ENCODE results near the gene POPDC3. TPM values are rescaled to one million over a fixed set of nuclear protein-coding genes. Genes with fewer than 3 reads are reported as not detected.
"Not testable (repeated sequence)": the region's sequence is repeated elsewhere in the genome, so short reads cannot be mapped to it uniquely, and the experiment has no call there.

The POPDC3 gene
- total and polyA plus RNA-seq, 7 donors = 80.1 to 271 (median 124) TPM

DNA sequence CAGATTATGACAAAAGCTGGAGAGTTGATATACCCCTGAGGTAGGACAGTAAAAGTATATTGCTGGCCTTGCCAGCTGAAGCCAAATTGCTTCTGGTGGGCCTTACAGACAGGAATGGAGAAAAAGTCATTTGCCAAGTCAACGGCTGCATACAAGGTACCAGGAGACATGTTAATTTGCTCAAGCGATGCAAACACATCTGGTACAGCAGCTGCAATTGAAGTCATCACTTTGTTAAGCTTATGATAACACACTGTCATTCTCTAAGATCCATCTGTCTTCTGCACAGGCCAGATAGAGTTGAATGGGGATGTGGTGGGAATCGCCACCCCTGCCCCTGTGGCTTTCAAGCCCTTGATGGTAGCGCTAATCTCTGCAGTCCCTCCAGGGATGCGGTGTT lies 40.4 kb upstream of the POPDC3 start:
- Histone ChIP-seq H3K4me3 (no peak overlapping the region), H3K4me1 (peaks cover 7% of the 10 kb centered on the region), H3K36me3 (ENCODE audit: insufficient read depth in 1 of 2, low read depth in 1 of 2) (no peaks in the 10 kb centered on the region), H3K27ac (no peak overlapping the region), H3K27me3 (ENCODE audit: insufficient read depth in 3 of 3, low read length in 2 of 3) (no peaks in the 10 kb centered on the region), H3K9me3 (no peaks in the 10 kb centered on the region)
- ATAC-seq = no peak
- no peak for DNase-seq
- intact Hi-C loops (cut with DNase I) = no loop called here
- TF ChIP-seq CTCF (IDR thresholded peaks at IDR 0.05) = no peak
- 53 to 77% (median 65%) methylated on average over 5 of the region's 5 CpGs for WGBS, 3 donors

DNA sequence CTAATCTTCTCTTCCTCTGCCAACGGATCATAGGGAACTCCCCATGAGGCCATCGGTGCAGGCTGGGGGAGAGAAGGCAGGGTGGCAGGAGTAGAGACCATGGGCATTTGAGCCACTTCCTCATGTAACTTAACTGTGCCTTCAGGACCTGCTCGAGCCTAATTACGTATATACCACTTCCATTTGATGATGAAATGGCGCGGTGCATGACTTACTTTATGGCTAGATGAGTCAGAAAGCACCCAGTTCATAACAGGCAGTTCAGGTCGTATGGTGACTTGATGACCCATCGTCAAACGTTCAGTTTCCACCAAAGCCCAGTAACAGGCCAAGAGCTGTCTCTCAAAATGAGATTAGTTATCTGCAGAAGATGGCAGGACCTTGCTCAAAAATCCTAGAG lies 39.4 kb upstream of the POPDC3 start:
- not testable (repeated sequence) for DNase-seq; H3K27me3 ChIP-seq (ENCODE audit: insufficient read depth in 3 of 3, low read length in 2 of 3); H3K4me1 ChIP-seq; H3K4me3 ChIP-seq; ATAC-seq; H3K27ac ChIP-seq; H3K9me3 ChIP-seq; H3K36me3 ChIP-seq (ENCODE audit: insufficient read depth in 1 of 2, low read depth in 1 of 2)
- 84 to 91% (median 86%) methylated on average over 9 of the region's 9 CpGs for WGBS, 3 donors
- intact Hi-C loops (cut with DNase I) = loop anchor here in 1 of 2 donors (10.0 kb wide), 1 partner anchor 46 kb away; no protein-coding TSS in a partner anchor

- Histone ChIP-seq H3K27me3 (ENCODE audit: insufficient read depth in 3 of 3, low read length in 2 of 3) (no peaks in the 10 kb centered on the region), H3K9me3 (no peaks in the 10 kb centered on the region), H3K4me1 (peaks cover 11% of the 10 kb centered on the region), H3K36me3 (ENCODE audit: insufficient read depth in 1 of 2, low read depth in 1 of 2) (no peaks in the 10 kb centered on the region), H3K27ac (no peak overlapping the region), H3K4me3 (no peak overlapping the region)
- no peak for ATAC-seq
- 70 to 80% (median 73%) methylated on average over 3 of the region's 3 CpGs for WGBS, 3 donors
- no peak for DNase-seq
- intact Hi-C loops (cut with DNase I) = loop anchor here in 1 of 2 donors (10.0 kb wide), 1 partner anchor 49 kb away; no protein-coding TSS in a partner anchor
- no peak for TF ChIP-seq CTCF (IDR thresholded peaks at IDR 0.05)
These were observed 35.7 kb upstream of the POPDC3 start for GRCh38 chr6:105215506-105215905.

DNA sequence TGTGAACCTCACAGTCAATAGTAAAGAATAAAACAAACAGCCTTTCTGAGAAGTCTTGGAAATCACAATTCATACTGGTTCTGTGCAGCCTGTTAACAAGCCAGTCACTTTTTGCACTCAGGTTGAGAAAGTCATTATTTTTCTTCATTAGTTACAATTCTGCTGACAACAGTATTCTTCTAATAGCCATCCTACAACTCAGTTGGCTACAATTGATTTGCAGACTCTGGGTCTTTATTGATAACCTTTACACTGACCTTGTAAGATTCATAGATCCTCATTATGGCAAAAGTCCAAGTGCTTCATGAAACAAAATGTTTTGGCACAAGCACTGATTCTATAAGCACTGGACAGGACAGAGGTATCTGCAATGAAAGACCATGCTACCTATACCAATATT lies 34.9 kb upstream of the POPDC3 start:
- Histone ChIP-seq H3K36me3 (ENCODE audit: insufficient read depth in 1 of 2, low read depth in 1 of 2) (no peaks in the 10 kb centered on the region), H3K9me3 (no peaks in the 10 kb centered on the region), H3K27ac (no peak overlapping the region), H3K4me3 (no peak overlapping the region), H3K4me1 (peaks cover 18% of the 10 kb centered on the region), H3K27me3 (ENCODE audit: insufficient read depth in 3 of 3, low read length in 2 of 3) (no peaks in the 10 kb centered on the region)
- intact Hi-C loops (cut with DNase I) = loop anchor here in 1 of 2 donors (10.0 kb wide), 1 partner anchor 50 kb away; no protein-coding TSS in a partner anchor
- TF ChIP-seq CTCF (IDR thresholded peaks at IDR 0.05) = no peak
- DNase-seq (no peak), ATAC-seq (no peak)

DNA sequence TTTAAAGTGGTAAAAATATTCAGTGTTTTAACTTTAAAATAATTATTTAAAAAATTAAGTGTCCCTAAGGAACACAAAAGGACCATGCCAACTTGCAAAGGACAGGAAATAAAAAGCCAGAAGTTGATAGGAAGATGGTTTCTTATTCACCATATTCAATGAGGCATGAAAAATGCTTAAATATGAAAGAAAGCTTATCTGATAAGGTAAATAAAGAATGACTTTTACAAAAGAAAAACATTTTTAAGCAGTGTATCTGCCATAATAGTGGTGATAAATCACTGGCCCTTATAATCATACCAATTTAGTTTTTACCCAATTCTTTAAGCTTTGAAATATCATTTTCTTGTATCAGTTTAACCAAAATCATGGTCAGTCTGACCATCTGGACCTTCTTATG lies 33.5 kb upstream of the POPDC3 start:
- no peak overlapping the region for H3K4me3 ChIP-seq
- no peaks in the 10 kb centered on the region for H3K9me3 ChIP-seq
- intact Hi-C loops (cut with DNase I) = loop anchor here in 1 of 2 donors (10.0 kb wide), 1 partner anchor 52 kb away; no protein-coding TSS in a partner anchor
- no peaks in the 10 kb centered on the region for H3K36me3 ChIP-seq (ENCODE audit: insufficient read depth in 1 of 2, low read depth in 1 of 2)
- no peak for TF ChIP-seq CTCF (IDR thresholded peaks at IDR 0.05)
- DNase-seq (no peak), ATAC-seq (no peak)
- H3K4me1 ChIP-seq = peaks cover 18% of the 10 kb centered on the region
- H3K27me3 ChIP-seq (ENCODE audit: insufficient read depth in 3 of 3, low read length in 2 of 3) = no peaks in the 10 kb centered on the region
- no peak overlapping the region for H3K27ac ChIP-seq

All from psoas muscle (tissue), 8 donors.